ENCODE measurements around the gene TPD52L1. TPM values are rescaled to one million over a fixed set of nuclear protein-coding genes. Genes with fewer than 3 reads are reported as not detected.

TPD52L1 gene
- total RNA-seq, 4 donors from 2014 or later, result 123 to 234 (median 175) TPM

DNA sequence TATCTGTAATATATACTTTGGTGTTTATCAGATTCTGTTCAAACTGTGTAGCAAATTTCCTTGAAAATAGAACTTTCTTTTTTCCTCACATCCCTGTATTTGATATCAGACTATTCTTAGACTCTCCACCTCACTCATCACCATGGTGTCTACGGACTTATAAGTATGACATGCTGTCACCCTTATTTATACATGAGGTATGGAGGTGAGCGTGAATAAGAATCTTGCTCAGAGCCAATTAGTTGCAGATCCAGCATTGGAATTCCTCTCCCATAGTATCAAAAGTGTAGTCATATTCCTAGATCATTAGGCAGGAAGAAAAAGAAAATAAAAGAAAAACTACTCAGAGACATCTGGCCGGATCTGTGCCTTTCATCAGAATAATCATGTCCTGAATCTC lies 43.0 kb downstream of the TPD52L1 start:
- 76 to 80% methylated on average over 3 of the region's 3 CpGs for WGBS, 2 donors
- TF ChIP-seq POLR2A (IDR thresholded peaks at IDR 0.05) (no peak), CTCF (IDR thresholded peaks at IDR 0.05) (no peak)
- intact Hi-C loops (cut with DNase I; ENCODE audit: low total_unique reads), result no loop called here
- no peak for DNase-seq (ENCODE audit: low spot score in 2 of 2)
- no peak overlapping the region for H3K4me3 ChIP-seq (ENCODE audit: low read depth, poor library complexity, severe bottlenecking)

DNA sequence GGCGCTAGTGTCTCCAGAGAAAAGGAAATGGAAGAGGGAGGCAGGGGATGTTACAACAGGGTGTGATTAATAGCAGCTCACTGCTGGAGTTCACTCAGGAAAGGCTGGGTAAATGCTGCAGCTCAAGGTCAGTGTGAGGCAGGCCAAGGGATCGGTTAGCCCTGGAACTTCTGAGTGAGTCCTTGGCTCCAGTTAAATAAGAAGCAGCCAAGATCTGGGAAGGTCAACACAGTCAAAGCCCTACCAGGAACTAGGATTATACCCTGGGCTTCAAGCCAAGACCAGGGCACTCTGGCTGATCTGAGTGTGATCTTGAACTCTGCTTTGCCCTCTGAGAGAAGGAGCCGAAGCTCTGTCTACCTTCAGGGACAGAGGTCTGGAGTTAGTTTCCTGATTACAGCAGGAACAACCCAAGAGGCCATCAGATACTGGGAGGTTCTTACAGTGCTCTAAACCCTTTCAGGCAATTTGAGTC lies 44.3 kb downstream of the TPD52L1 start:
- DNase-seq (ENCODE audit: low spot score in 2 of 2), result no peak
- intact Hi-C loops (cut with DNase I; ENCODE audit: low total_unique reads), result no loop called here
- no peak for TF ChIP-seq CTCF (IDR thresholded peaks at IDR 0.05)
- no peak for TF ChIP-seq POLR2A (IDR thresholded peaks at IDR 0.05)
- no peak overlapping the region for H3K4me3 ChIP-seq (ENCODE audit: low read depth, poor library complexity, severe bottlenecking)
- WGBS, 2 donors, result 26 to 27% methylated on average over 3 of the region's 3 CpGs

GRCh38 chr6:125198398-125198937 lies 44.9 kb downstream of the TPD52L1 start:
- WGBS, 2 donors, result 49% methylated on average over 6 of the region's 6 CpGs
- TF ChIP-seq CTCF (IDR thresholded peaks at IDR 0.05), result no peak
- DNase-seq (ENCODE audit: low spot score in 2 of 2), result no peak
- no peak overlapping the region for H3K4me3 ChIP-seq (ENCODE audit: low read depth, poor library complexity, severe bottlenecking)
- intact Hi-C loops (cut with DNase I; ENCODE audit: low total_unique reads), result no loop called here

- TF ChIP-seq CTCF (IDR thresholded peaks at IDR 0.05), result no peak
- intact Hi-C loops (cut with DNase I; ENCODE audit: low total_unique reads), result no loop called here
- 77 to 80% methylated on average over 3 of the region's 3 CpGs for WGBS, 2 donors
- H3K4me3 ChIP-seq (ENCODE audit: low read depth, poor library complexity, severe bottlenecking), result no peak overlapping the region
- DNase-seq (ENCODE audit: low spot score in 2 of 2), result no peak
Measured at GRCh38 chr6:125200941-125201340, 47.4 kb downstream of the TPD52L1 start.

DNA sequence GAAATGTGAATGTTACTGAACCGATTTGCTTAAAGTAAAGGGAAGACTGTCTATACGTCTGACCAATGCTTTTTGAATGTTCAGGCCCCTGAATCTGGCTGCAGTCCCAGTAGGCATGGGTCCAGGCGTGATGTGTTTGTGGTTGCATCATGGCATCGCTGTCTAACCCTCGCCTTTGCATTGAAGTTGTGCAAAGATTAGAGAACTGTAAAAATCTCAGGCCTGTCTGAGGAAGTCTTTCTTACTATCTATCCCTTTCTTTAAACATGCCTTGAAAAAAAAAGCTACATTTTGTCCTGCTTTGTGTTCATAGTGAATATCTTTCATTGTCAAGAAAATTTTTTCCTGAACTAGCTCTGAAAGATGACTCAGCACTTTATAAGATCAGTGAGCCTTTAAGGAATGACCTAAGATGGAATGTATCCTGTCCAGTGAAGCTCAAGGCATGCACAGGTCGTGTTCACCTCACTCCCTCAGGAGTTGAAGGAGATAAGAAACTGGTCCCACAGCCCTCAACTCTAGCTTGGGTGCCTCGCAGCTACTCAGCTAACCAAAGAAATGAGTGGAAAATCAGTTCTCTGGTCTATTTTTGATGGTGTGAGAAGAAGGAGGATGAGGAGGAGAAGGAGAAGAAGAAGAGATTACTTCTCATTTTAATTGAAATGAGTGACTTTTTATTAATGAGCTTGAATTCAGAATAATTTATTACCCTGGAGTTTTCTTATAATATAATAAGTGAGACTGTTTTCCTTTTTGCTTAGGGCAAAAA lies 48.6 kb downstream of the TPD52L1 start:
- no peak overlapping the region for H3K4me3 ChIP-seq (ENCODE audit: low read depth, poor library complexity, severe bottlenecking)
- intact Hi-C loops (cut with DNase I; ENCODE audit: low total_unique reads), result loop anchor here (1.0 kb wide), 1 partner anchor 27 kb away; no protein-coding TSS in a partner anchor
- 26% methylated on average over 7 of the region's 7 CpGs for WGBS, 2 donors
- TF ChIP-seq POLR2A (IDR thresholded peaks at IDR 0.05), result no peak
- no peak for TF ChIP-seq CTCF (IDR thresholded peaks at IDR 0.05)
- peak in 1 of 2 donors; percentile 88 for DNase-seq (ENCODE audit: low spot score in 2 of 2)
